GM21723 (cell line): ENCODE measurements around the gene TUBGCP2.

Source experiments
- ATAC-seq: cut with Tn5 transposase; IDR thresholded peaks from one replicate; pipeline ENCODE4 v1.9.1; 2021; ENCODE audit warnings: mild to moderate bottlenecking, moderate library complexity; ENCODE audit not compliant: unreplicated experiment

TUBGCP2 gene

GRCh38 chr10:133252223-133252552, 56.5 kb downstream of the TUBGCP2 start:
- no peak for ATAC-seq

- ATAC-seq, result no peak
Observed at GRCh38 chr10:133251388-133252222, 57.1 kb downstream of the TUBGCP2 start.

GRCh38 chr10:133249975-133250754, 58.5 kb downstream of the TUBGCP2 start:
- ATAC-seq, result no peak

- ATAC-seq, result no peak
Observed at GRCh38 chr10:133249094-133249780, 59.4 kb downstream of the TUBGCP2 start.

- no peak for ATAC-seq
Observed at GRCh38 chr10:133248334-133248715, 60.3 kb downstream of the TUBGCP2 start.

GRCh38 chr10:133247681-133248333, 60.9 kb downstream of the TUBGCP2 start:
- no peak for ATAC-seq

DNA sequence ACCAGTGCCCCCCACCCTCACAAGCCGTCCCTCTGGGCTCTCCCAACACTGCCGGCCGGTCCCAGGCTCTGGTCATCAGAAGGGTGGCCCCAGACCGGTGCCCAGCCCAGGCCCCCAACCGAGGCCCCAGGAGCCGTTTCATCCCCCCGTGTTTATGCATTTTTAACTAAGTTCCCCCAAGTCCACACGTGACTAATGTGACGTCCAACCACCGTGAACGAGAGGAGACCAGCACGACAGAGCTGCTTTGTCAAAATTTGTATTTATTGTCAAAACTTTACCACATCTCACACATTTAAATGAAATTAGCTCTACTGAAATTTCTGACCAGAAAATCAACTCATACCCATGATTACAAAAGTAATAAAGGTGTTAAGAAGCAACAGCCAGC, 62.4 kb downstream of the TUBGCP2 start:
- ATAC-seq, result no peak

DNA sequence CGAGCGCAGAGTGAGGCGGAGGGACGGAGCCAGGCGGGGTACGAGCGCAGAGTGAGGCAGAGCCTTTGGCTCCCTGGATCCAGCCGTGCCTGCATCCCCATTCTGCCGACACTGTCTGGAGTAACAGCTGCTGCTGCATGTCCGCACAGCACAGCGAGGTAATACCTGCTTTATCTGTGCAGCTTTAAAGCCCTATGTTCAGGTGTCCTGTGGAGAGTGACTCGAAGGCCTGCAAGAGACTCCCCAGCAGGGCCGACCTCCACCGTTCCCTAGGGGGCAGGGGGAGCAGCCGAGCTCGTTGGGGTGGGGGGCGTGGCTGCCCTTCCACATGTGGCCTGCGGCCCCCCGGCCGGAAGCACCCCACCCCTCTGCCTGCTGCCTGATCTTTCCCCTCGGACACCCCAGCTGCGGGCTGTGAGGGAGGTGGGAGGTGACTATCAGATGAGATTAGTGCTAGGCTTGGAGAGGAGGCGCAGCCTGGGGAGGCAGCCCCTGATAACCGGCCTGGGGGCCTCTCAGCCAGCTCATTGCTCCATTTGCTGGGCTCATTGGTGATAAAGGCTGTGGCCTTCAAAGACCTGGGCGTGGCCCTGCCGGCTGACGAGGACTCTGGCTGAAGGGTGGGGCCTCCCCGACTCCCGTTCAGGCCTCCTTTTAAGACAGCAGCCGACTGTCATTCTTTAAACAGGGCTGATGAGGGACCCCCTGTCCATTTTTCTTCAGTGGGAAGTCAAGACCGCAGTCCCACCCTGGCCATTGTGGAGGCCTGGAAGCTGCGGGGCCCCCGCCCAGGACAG, 63.0 kb downstream of the TUBGCP2 start:
- no peak for ATAC-seq

DNA sequence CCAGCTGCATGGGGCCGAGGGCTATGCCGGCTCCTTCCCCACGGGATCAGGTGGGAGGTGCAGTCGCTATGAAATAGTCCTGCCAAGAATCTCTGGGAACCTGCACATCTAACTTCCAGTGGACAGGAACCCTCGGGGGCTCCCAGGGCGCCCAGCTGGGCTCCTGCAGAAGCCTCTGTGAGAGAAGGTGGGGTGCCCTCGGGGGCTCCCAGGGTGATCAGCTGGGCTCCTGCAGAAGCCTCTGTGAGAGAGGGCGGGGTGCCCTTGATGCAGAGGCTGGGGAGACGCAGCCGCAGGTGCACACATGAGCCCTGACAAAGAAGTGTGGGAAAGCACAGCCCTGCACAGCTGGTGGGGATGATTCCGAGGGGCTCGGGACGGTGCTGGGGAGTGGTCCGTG, 65.1 kb downstream of the TUBGCP2 start:
- no peak for ATAC-seq

DNA sequence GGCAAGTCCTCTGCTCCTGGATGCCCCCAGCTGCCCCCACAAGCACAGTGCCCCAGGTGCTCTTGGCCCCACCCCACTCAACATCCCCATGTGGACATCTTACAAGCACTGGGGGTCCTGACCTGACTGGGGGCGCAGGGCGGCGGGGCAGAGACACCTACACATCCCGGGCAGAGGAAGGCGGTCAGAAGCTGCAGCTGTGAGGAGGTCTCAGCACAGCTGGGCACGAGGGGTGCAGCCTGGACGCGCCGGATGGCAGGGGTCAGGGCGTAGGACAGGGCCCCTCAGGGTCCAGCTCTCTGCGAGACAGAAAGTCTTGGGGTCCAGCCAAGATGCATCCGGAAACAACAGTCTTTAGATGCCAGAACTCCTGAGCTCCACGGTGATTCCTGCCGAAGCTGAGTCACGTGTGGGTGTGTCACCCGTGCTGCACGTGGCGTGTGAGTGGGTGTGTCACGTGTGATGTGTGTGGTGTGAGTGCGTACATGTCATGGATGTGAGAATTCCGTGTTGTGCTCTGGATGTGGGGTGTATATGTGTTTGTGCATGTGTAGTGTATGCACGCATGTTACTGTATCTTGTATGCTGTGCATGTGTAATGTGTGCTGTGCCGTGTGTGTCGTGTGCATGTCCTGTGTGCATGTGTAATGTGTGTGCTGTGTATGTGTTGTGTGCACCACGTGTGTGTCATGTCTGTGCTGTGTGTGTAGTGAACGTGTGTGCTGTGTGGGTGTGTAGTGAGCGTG, 65.9 kb downstream of the TUBGCP2 start:
- ATAC-seq, result no peak

- ATAC-seq, result peak; percentile 58
Observed at GRCh38 chr10:133241501-133242205, 67.0 kb downstream of the TUBGCP2 start.

GRCh38 chr10:133239990-133240389, 68.7 kb downstream of the TUBGCP2 start:
- no peak for ATAC-seq

- ATAC-seq, result no peak
Observed at GRCh38 chr10:133238466-133238804, 70.2 kb downstream of the TUBGCP2 start.

DNA sequence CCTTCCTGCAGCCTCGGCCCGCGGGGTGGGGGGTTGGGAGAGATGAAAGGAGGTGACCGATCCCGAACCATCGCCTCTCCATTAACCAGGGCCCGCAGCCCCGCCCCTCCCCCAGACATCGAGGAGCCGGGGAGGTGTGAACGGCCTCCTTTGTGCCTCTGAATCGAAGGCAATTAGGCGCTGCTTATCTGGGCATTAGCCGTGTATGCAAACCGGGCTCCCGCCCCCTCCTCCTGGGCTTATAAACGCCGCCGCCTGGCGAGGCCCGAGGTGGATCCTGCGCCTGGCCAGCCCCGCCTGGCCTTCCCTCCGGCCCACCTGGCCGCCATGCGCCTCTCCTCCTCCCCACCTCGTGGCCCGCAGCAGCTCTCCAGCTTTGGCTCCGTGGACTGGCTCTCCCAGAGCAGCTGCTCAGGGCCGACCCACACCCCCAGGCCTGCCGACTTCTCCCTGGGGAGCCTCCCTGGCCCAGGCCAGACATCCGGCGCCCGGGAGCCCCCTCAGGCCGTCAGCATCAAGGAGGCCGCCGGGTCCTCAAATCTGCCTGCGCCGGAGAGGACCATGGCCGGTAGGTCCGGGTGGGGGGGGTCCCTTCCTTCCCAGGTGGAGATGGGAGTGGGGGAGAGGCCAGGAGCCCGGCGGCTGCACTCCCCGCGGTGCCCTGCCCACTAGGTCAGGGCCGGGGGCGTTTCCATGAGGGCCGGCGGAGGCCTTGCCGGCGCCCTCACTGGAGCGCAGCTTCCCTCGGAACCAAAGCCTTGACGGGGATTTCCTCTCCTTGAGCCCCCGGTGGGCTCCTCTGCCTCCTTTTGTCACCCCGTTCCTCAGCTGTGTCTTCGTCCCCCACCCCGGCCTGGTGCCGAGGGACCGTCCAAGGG, 70.8 kb downstream of the TUBGCP2 start, which contains the start of gene VENTX:
Gene VENTX (plus strand): TSS at position 268 of the 878 bp plus-strand sequence. CDS start 60 bp downstream, at position 328.
- ATAC-seq, result no peak

DNA sequence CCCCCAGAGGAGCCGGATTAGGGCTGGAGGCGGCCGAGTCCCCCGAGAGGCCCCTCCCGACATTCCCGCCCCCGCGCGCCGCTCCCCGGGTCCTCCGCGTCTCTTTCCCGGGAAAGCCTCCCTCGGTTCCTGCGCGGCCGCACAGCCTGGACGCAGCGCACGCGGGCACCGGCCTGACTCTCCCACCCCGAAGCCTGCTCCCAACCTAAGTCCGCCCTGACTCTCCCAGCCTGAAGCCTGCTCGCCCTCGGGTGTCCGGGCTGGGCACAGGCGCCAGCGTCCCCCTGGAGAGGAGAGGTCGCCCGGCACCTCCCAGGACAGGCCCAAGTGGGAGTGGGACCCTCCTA, 71.5 kb downstream of the TUBGCP2 start:
- no peak for ATAC-seq

DNA sequence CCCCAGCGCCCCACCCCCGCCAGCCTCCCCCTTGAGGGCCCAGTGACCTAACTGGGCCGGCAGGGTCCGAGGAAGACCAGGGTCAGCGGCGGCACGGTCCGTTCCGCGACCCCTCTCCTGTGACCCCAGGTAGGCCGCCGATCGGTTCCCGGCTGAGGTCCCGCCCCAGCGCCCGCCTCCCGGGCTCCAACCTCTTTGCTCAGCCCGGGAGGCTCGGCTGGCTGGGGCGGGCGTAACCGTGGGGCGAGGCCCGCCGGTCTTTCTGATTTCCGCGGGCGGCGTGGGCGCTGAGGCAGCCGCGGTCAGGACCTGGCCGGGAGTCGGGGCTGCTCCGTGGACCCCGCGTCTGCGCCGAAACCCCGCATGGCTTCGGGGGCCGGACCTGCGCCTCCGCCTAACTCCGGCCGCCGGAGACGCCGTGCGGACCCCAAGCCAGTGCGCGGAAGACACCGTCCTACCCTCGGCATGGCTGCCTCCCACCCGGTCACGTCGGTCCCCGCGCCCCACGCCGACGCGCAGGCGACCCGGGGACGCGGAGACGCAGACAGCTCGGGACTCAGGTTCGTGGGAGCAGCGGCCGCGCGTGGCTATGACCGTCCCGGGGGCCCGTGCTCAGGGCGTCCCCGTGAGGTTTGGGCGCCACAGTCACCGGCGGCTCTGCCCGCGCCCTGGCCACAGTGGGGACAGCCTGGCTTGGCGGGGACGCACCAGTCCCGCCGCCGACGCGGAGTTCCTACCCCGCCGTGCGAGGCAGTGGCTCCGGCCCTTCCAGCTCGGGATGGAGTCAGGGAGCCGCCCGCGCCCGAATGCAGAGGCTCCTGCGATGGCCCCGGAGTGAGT, 72.1 kb downstream of the TUBGCP2 start:
- no peak for ATAC-seq

- no peak for ATAC-seq
Observed at GRCh38 chr10:133235932-133236331, 72.7 kb downstream of the TUBGCP2 start.
